ENCODE results near the gene C6orf15.

Gene C6orf15

DNA sequence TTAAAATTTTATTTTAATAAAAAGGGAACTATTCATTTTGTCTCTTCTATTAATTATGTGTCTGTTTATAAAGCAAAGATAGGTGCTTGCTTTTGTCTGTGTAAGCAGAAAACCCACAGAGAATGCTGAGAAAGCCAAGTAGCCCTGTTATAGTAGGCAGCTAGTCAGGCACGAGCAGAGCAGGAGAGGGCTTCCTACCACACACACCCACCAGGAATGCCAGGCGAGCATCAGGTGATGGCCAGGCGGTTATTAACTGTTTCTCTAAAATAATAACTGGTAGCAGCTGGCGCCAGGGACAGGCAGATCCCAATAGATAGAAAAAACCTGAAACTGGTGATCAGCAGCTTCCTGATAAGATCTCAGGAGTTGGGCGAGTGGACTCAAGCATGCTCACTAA, 15.7 kb downstream of the C6orf15 start:
- H3K4me3 ChIP-seq (ENCODE audit: control insufficient read depth, low read depth, low read length): no peak overlapping the region
- no peak for DNase-seq (ENCODE audit: low read depth)
- TF ChIP-seq, protein P1, sequence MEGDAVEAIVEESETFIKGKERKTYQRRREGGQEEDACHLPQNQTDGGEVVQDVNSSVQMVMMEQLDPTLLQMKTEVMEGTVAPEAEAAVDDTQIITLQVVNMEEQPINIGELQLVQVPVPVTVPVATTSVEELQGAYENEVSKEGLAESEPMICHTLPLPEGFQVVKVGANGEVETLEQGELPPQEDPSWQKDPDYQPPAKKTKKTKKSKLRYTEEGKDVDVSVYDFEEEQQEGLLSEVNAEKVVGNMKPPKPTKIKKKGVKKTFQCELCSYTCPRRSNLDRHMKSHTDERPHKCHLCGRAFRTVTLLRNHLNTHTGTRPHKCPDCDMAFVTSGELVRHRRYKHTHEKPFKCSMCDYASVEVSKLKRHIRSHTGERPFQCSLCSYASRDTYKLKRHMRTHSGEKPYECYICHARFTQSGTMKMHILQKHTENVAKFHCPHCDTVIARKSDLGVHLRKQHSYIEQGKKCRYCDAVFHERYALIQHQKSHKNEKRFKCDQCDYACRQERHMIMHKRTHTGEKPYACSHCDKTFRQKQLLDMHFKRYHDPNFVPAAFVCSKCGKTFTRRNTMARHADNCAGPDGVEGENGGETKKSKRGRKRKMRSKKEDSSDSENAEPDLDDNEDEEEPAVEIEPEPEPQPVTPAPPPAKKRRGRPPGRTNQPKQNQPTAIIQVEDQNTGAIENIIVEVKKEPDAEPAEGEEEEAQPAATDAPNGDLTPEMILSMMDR (conservative IDR thresholded peaks at IDR 0.05; ENCODE audit: control insufficient read depth, insufficient read depth, low read depth, low read length): no peak

DNA sequence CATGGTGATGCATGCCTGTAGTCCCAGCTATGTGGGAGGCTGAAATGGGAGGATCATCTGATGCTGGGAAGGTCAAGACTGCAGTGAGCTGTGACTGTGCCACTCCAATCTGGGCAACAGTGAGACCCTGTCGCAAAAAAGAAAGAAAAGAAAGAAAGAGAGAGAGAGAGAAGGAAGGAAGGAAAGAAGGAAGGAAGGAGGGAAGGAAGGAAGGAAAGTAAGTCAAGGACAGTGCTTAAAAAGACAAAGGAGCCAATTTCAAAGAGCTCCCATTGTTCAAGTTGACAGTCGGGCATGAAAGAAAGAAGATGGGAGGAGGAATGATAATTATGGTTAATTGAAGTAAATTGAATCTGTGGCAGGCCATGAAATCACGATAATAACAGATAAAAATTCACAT, 16.2 kb downstream of the C6orf15 start:
- no peak overlapping the region for H3K4me3 ChIP-seq (ENCODE audit: control insufficient read depth, low read depth, low read length)
- DNase-seq (ENCODE audit: low read depth): no peak

DNA sequence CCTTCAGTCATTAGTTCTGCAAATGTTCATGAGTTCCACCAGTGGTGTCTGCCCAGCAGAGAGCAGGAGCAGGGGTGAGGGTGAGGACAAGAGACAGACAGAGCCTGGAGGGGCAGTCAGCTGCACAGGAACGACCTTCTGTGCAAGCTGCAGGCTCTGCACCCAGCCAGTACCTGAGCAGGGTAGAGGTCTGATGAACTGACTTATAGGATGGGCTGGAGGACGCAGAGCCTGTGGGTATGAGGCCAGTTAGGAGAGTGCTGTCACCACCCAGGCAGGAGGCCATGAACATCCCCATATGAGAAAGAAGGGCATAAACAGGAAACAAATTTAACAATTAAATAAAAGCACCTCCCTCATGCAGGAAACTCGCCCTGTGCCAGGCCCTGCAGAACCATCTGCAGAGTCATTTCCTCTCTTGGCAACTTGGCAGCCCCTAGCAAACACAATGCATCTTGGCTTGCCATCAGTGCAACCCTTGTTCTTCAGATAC, 17.9 kb downstream of the C6orf15 start:
- H3K4me3 ChIP-seq (ENCODE audit: control insufficient read depth, low read depth, low read length): no peak overlapping the region
- DNase-seq (ENCODE audit: low read depth): no peak
- TF ChIP-seq, protein P1 (conservative IDR thresholded peaks at IDR 0.05; ENCODE audit: control insufficient read depth, insufficient read depth, low read depth, low read length): no peak

More for the DNA sequence above, 16.2 kb downstream of the C6orf15 start:
- TF ChIP-seq, protein P1 (conservative IDR thresholded peaks at IDR 0.05; ENCODE audit: control insufficient read depth, insufficient read depth, low read depth, low read length): no peak

DNA sequence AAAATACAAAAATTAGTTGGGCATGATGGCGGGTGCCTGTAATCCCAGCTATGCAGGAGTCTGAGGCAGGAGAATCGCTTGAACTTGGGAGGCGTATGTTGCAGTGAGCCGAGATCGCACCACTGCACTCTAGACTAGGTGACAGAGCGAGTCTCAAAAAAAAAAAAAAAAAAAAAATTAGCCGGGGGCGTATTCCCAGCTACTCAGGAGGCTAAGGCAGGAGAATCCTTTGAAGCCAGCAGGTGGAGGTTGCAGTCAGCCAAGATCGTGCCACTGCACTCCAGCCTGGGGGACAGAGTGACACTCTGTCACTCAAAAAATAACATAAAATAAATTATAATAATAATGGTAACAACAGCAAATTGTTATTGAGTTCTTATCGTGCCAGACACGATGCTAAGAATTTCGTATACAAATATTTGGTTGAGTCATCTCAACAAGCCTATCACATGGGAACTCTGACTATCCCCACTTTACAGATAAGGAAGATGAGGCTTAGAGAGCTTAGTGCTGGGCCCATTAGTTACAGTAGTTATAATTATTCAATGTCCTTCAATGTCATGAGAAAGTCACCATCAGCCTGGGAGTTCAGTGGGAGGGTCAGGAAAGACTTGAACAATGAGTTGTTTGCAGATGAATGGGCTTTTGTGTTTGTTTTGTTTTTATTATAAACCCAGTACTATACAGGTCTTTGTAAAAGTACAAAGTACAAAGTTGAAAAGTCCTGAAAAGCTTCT, 19.4 kb downstream of the C6orf15 start:
- no peak overlapping the region for H3K4me3 ChIP-seq (ENCODE audit: control insufficient read depth, low read depth, low read length)
- DNase-seq (ENCODE audit: low read depth): no peak
- TF ChIP-seq, protein P1 (conservative IDR thresholded peaks at IDR 0.05; ENCODE audit: control insufficient read depth, insufficient read depth, low read depth, low read length): no peak

DNA sequence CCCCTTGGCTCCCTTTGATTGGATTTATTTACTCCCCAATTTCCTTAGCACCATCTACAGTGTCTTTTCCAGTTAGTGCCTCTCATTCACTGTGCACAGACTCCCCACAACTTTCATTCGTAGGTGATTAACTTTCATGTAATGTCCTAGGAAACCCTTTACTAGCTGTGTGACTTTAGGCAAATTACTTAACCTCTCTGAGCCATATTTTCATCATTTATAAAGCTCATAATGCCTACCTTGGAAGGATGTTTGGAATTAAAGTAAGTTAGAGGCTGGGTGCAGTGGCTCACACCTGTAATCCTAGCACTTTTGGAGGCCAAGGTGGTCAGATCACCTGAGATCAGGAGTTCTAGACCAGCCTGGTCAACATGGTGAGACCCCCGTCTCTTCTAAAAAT, 20.1 kb downstream of the C6orf15 start:
- H3K4me3 ChIP-seq (ENCODE audit: control insufficient read depth, low read depth, low read length): no peak overlapping the region
- TF ChIP-seq, protein P1 (conservative IDR thresholded peaks at IDR 0.05; ENCODE audit: control insufficient read depth, insufficient read depth, low read depth, low read length): no peak

DNA sequence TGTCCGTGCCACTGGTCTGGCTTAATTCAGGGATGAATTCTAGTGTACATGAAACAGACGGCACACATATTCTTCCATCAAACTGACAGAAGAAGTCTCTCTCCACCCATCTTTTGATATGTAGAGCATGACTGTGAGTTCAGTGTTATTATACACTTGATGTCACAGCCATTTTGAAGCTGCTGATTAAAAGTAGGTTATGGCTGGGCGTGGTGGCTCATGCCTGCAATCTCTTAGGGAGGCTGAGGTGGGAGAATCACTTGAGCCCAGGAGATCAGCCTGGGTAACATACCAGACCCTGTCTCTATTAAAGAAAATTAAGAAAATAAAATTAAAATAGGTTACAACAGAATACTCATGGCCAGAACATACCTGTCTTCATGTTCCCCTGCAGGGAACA, 20.7 kb downstream of the C6orf15 start:
- DNase-seq (ENCODE audit: low read depth): no peak
- H3K4me3 ChIP-seq (ENCODE audit: control insufficient read depth, low read depth, low read length): no peak overlapping the region
- TF ChIP-seq, protein P1 (conservative IDR thresholded peaks at IDR 0.05; ENCODE audit: control insufficient read depth, insufficient read depth, low read depth, low read length): no peak

More for the DNA sequence above, 20.1 kb downstream of the C6orf15 start:
- DNase-seq (ENCODE audit: low read depth): no peak

Measured in fibroblast of mammary gland (primary cell).